Hair follicle dermal papilla cell (primary cell): ENCODE measurements around the gene IFT80. TPM values are rescaled to one million over a fixed set of nuclear protein-coding genes. Genes with fewer than 3 reads are reported as not detected.

ENCODE experiments used
- small RNA-seq: library from RNA; depleted of rRNA; stranded (forward); fragments of <200 nt; gene quantifications from one replicate; pipeline ENCODE3, GENCODE V24; 2012
- total RNA-seq: library from RNA; depleted of rRNA; stranded (reverse); fragments of >200 nt; gene quantifications from 2 replicates; pipeline ENCODE4 v1.2.3, GENCODE V29; 2012

IFT80 gene
- 83.2 and 83.9 TPM in 2 replicates for total RNA-seq

DNA sequence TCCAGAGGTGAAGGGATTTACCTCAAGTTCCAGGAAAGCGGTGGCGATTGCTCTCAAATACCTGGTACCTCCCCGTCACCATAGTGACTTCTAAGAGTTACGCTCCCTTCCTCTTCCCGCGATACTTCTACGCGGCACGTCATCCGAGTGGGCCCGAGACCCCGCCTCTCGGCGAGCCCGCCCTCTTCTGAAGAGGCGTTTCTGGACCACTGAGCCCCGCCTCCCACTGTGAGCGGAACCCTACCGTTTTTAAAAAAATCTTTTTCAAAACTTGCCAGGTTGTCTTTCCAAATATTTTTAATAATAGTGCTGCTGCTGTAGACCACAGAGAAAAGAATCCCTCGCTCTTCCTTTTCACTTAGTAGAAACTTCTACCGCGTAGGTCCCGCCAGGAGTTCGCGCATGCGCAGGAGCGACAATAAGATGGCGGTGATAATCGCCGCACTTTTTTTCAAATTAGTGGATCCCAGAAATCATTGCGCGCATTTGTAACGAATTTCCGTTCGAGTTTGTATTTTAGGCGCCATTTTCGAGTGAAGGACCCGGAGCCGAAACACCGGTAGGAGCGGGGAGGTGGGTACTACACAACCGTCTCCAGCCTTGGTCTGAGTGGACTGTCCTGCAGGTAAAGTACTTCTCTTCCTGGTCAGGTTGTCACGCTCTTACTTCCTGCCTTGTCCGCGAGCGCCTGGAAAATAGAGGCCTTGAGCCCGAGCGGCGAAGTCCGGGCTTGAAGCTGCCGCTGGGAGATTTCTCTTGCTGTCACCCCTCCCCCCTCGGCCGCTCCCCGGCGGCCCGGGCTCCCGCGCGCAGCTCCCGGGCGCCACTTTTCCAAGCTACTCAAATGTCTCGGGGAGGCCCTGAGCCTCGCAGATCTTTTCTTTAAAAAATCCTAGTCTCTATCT is at the start of gene IFT80, which contains the start of gene SMC4:
TSS of gene IFT80 (minus strand) at position 101 of the 905 bp plus-strand sequence. CDS start 14,625 bp downstream, outside the sequence.
TSS of gene SMC4 (plus strand) at position 526 of the 905 bp plus-strand sequence. CDS start 1,177 bp downstream, outside the sequence.

DNA sequence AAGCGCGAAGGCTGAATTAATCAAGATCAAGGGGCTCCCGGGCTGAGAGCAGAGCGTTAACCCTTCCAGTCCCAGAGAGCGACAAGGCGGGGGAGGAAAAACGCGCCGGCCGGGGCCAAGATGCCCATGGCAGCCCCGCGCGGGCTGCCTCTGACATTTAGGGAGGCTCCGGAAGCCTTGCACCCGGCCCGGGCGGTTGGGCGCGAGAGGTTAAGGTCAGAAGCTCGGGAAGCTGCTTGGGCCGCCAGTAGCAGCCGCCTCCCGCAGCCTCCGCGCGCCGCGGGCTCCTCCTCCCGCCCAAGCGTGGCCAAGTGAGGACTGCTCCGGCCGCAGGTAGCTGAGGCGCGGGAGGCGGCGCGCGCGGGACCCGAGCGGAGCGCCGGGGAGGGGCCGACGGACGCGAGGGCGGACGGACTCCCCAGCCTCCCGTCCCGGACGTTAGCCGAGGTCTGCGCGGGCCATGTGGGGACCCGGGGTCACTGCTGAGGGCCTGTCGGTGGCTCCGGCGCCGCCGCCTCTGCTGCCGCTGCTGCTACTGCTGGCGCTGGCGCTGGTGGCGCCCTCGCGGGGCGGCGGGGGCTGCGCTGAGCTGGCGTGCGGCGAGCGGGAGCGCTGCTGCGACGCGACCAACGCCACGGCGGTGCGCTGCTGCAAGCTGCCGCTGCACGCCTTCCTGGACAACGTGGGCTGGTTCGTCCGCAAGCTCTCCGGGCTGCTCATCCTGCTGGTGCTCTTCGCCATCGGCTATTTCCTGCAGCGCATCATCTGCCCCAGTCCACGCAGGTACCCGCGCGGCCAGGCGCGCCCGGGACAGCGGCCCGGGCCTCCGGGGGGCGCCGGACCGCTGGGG is 173.6 kb downstream of the IFT80 start, which contains the start of gene C3orf80:
TSS of gene C3orf80 (plus strand) at position 247 of the 850 bp plus-strand sequence. CDS start at position 461, 214 bp downstream.

Small RNA genes lying within 50 kb of the gene (small RNA-seq; reads per million reads assigned to genes)
- gene MIR15B = 27,012 reads per million, percentile 100 among the genes with 10 or more reads in this experiment
- 107 reads per million, percentile 98 among the genes with 10 or more reads in this experiment for gene MIR16-2

Other genes starting within 250 kb of the IFT80 start
- under 0.01 and 0.61 TPM in 2 replicates for gene C3orf80, start 173.8 kb downstream of the IFT80 start, total RNA-seq
- 39.8 and 42.4 TPM in 2 replicates for gene SMC4, start 425 bp upstream of the IFT80 start, total RNA-seq
- 37.0 and 42.7 TPM in 2 replicates for gene TRIM59, start 50.6 kb upstream of the IFT80 start, total RNA-seq
- gene KPNA4, start 166.3 kb upstream of the IFT80 start, total RNA-seq = 44.1 and 45.5 TPM in 2 replicates